HG03439 (cell line): Measurements from ENCODE around the gene G6PC2.
"Not testable (repeated sequence)": the region's sequence is repeated elsewhere in the genome, so short reads cannot be mapped to it uniquely, and the experiment has no call there.

Experiments used
- ATAC-seq: cut with Tn5 transposase; IDR thresholded peaks from one replicate; pipeline ENCODE4 v1.9.1; 2021; ENCODE audit warnings: mild to moderate bottlenecking, moderate library complexity; ENCODE audit not compliant: unreplicated experiment

The G6PC2 gene

DNA sequence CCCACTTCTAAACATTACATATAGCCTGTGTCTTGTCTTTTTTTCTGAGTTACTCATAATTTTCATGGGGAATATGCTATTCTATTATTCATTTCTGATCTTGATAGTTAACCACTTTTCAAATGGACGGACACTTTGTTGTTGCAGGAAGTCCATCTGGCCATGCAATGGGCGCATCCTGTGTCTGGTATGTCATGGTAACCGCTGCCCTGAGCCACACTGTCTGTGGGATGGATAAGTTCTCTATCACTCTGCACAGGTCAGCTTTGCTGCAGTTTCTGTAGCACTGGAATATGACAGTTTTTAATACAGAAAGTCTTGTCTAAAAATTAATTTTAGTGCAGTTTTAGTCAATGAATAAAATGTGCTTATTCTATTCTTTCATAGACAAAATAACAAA lies 3.3 kb downstream of the G6PC2 start:
- no peak for ATAC-seq

DNA sequence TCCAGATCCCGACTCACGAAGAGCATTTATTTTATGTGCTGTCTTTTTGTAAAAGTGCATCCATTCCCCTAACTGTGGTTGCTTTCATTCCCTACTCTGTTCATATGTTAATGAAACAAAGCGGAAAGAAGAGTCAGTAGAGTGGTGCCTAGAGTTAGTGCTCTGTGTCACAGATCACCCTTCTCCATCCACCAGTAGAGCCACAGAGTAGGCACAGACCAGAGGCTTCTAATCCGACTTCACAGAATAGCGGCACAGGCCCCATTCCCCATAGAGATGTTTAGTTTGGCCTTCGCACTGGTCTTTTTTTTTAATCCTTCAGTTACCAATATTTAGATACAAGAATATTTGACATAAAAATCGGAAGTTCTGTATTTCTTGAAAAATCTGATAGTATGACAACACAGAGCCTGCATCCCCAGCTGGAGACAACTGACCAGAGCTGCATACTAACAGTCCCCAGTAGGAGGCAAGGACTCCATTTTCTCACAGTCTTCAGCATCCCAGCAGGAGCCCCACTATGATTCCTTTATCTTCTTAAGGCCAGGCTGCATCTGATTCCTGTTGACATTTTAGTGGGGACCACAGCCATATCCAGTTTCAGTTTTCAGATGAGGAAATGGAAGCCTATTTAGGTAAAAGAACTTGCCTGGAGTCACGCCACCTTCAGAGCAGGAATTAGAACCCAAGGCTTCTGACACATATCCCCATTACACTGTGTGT lies 7.0 kb downstream of the G6PC2 start:
- ATAC-seq, result no peak

DNA sequence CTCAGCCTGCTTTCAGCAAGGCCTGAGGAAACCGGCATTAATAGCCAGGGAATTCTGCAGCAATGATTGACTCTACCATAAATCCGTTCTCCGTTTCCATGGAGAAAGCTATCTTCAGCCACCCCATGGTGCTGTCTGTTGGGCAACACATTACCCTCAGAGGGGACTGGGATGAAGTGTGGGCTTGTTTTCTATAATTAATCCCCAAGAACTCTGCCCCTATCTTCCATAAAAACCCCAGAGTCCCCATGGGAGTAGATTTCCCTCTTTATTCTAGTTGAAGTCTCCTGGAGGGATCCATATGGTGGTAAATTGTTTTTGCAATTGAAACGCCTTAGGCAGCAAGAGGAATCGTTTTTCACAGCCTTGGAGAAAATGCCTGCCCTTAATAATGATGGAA lies 9.2 kb downstream of the G6PC2 start:
- ATAC-seq, result no peak

DNA sequence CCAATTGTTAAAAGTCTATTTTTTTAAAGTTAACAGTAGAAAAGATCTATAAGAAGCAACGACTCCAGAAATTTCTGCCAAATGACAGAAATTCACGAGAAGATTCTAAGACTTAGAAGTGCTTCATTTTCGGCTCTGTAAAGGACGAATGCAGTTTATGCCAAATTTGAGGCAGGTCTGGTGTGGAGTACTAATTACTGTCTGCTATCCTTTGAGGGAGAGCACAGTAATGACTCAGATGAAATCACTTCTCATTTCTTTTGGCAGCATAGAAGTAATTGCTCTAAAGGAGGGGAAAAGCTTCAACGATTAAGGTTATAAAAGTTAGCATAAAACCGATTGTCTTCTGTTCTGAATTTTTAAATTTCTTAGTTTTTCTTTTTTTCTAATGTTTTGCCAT lies 11.4 kb downstream of the G6PC2 start:
- no peak for ATAC-seq

DNA sequence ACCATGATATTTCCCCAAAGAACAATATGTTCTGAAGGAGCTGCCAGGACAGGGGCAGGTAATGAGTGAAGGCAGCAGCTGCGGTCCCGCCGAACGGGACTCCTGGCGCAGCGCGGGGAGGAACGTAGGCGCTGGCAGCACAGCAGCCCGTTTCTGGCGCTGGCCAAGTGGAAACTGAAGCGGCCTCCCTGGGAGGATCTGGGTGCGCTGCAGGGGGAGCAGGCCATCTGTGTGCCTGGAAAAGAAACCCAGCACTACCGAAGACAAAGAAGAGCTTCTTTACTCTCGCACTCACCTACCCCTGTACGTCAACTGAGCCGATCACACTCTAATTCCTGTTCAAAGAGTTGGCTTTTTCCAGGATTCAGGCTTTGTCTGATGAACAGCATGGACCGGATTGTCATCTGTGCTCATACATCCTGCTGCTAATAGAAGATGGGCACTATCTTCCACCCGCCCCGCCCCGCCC lies 11.8 kb downstream of the G6PC2 start:
- no peak for ATAC-seq

DNA sequence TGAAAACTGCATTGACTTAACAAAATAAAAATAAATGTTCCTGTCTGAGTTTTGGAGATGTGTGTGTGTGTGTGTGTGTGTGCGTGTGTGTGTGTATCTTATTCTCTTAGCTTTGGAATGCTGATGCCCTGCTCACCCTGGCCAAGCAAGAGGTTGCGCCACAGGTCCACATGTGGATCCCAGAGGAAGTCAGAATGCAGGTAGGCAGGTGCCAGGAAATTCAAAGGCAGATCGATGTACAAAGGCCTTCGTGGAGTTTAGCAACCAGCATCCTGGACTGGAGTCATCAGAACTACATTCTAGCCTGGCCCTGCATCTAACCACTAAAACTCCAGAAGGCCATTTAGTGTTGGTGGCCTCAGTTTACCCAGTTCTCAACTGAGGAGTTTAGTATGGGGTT lies 12.4 kb downstream of the G6PC2 start:
- no peak for ATAC-seq

DNA sequence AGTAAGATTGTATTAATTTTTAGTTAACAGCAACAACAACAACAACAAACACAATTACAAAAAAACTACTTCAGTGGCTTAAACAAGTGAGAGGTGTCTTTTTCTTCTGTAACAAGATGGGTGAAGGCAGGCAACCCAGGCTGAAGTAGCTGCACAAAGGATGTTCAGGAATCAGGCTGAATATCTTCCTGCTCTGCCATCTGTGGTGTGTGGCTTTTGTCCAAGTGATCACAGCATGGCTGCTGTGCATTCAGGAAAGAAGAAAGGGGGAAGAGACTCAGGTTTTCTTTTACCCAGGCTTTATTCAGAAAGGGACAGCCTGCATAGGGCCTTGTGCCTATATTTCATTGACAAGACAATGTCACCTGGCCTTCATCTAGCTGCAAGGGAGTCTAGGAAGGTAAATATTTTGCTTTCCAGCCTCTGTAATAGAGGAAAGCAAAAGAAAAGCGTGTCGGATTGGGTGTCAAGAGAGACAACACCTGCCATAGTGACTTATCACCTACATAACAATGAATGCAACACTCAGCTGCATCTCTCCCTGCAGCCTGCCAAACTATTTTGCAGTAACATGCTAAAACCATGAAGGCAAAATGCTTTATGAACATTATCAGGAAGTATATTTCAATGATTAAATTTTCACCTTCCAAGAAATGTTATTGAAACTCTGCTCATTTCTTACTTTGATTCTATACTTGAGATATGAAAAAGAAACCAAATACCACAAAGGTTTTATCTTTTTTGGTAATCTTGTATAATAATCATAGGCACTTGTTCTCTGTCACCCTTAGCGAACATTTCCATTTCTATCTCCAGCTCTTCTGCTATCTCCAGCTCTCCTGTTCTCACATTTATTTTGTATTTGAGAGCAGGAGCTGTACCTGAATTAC lies 14.6 kb downstream of the G6PC2 start:
- no peak for ATAC-seq

DNA sequence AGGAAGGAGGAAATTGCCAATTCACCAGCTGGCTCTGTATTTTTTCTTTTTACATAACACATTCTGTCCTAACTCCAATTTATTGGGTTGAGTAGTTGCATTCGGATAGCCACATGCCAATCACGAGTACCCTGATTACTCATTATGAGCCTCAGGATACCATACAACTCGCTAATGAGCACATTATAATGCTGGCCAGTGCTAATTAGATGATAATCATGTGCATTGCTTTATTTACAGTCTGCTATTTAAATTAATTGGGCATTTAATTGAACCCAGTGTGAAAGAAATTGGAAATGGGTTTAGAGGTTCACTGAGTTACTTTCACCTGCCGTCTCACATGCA lies 15.2 kb downstream of the G6PC2 start:
- ATAC-seq, result no peak

DNA sequence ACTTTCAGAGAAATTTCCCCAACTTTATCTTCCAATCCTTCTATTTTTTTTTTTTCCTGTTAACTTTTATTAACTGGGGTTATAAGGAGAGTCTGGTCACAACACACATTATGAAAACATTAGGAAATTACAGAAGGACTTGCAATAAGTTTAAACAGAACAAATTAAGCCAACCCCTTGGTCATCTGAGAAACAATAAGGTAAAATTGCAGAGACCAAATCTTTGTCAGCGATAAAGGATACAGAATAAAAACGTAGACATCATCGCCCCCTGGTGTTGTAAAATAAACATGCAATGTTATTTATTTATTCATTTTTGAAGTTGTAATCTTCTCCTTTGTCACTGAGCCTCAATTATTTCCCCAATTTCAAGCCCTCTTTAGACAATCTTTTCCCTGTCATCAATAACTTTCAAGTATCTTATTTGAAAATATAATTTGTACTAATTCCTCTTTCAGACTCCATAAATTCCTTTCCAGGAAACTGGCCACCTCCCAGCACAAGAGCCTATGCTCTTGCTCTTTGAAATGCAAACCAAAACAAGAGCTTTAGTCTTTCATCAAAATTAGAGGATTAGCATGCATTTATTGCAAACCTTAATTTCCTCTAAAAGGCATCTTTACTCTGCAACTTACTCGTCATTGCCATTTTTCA lies 19.5 kb downstream of the G6PC2 start:
- ATAC-seq, result no peak

DNA sequence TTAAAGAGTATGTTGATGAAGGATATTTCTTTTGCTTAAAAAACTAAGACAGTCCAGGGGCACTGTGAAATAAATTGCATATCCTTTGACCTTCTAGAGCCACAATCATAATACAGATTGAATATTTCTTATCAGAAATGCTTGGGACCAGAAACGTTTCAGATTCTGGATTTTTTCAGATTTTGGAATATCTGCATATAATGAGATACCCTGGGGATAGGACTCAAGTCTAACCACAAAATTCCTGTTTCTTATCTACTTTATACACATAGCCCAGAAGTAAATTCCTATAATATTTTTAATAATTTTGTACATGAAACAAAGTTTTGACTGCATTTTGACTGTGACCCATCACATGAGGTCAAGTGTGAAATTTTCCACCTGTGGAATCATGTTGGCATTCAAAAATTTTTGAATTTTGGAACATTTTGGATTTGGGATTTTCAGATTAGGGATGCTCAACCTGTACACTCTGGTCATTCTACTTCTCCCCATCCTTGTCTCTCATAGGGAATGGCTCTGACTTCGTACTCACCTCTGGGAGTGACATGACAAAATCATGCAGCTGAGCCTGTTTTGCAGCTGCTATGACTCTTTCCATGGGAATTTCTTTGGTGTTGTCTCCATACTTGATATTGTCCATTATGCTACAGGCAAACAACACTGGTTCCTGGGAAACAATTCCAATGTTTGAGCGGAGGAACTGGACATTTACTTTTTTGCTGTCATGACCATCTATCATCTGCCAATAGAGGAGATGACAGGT lies 25.7 kb downstream of the G6PC2 start:
- no peak for ATAC-seq

DNA sequence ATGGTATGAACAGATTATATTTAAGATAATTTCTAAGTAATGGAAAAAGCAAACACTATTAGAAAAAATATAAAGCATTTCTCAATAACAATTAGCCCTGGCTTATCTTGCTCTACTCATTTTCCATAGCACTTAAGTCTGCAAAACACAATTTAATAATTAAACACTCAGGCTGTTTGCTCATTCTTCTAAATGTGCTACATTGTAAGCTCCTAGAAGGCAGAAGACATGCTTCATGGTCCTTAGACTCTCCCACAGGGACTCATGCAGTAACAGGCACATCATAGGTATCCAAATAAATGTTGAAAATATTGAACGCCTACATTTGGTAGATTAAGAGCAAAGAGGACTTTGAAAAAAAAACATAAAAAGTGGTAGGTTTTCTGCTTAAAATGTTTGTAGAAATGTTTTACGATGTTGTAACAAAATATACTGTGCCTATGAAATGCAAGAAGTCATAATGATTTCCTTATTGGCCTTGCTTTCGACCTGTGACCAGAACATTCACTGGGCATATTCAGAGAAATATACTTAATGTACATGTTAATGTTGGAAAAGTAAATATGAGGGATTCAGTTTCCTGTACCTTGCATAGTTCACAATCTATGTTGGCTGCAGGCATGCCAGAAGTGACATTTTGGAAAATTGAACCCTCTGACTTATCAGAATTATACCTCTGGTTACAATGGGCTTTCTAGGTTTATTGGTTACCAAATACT lies 27.2 kb downstream of the G6PC2 start:
- no peak for ATAC-seq

DNA sequence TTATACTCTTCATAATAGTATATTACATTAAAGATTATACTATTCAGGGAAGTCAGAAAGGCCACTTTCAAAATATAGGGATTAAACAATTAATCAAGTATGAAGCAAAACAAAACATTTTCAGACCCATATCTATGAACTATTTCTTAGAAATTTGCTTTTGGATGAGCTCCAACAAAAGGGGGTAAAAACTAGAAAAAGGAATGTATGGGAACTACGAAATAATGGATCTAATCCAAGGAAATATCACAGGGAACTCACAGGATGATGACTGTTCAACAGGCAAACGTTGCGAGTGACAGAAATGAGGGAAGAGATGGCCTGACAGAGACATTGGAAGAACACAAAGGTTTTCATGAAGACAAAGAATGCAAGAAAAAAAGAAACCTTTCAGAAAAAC lies 27.9 kb downstream of the G6PC2 start:
- no peak for ATAC-seq

DNA sequence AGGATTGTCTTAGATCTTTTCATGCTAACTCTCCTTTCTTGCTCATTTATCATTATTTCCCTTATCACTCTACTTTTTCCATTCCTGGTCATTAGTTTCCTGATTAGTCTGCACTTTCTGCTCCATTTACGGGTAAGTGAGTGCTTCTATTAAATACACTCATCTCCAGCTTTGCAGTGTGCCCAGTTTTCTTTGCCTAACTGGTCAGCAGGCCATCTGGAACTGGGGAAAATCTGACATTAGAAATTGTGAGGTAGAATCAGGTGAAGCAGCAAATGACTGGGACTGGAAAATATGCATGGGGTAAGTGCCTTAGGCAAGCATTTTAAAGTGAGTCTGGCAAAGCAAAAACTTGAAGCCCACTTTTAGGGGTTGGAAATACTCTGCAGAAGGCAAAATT lies 29.2 kb downstream of the G6PC2 start:
- no peak for ATAC-seq

DNA sequence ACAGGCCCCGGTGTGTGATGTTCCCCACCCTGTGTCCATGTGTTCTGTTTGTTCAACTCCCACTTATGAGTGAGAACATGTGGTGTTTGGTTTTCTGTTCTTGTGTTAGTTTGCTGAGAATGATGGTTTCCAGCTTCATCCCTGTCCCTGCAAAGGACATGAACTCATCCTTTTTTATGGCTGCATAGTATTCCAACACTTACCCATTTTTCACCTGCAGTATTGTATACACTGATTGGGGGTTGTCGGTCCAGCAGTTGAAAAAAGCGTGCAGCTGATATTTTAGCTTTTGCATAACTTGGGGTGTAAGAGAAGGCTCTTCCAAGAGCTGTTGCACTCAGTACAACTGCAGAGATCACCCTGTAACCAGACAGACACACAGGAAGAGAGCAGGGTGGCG lies 31.1 kb downstream of the G6PC2 start:
- not testable (repeated sequence) for ATAC-seq

DNA sequence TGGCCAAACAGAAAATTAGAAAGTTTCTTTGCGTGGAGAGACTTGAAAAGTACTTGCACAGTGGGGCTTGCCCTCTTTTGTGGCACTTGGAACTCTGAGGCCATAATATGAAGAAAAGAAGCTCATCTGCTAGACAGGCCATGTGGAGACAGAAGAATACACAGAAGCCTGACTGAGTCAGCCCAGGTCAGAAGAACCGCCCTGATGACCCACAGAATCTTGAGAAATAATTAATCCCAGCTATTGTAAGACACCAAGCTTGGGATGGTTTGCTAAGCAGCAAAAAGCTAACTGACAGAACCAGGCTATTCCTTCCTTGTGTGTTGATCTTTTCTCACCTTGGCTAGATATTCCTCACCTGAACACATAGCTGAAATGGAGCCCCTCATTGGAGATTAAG lies 33.7 kb downstream of the G6PC2 start:
- no peak for ATAC-seq

DNA sequence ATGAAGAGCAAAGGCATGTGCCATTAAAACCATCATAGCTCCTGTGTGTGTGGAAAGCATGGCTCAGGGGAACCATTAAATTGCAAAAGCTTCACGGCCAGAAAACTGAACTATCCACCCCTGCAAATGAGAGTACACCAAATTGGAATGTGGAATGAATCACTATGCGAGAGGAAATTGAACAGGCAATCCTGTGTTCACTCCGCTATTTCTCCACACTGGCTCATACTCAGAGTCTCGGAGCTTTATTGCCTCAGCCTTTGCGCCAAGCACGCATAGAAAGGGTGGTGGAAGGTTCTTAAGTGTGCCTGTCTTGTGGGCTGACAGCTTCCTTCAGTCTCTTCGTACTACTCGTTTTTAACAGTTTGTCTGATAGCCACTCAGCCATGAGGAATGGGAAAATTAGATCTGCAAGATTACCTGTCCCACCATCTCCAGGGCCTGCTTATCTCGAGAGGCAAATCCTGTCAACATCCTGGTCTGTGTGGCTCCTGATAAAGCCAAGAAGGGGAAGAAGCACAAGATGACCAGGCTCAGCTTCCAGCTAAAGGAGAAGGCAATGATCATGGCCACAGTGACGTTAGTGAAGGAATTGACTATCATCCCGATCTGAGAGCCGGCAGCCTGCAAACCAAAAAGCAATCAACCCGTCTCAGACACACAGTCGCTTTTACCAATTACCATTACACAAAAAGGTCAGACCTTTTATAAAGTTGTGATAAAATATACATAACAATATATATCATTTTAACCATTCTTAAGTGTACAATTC lies 34.9 kb downstream of the G6PC2 start:
- ATAC-seq, result no peak

DNA sequence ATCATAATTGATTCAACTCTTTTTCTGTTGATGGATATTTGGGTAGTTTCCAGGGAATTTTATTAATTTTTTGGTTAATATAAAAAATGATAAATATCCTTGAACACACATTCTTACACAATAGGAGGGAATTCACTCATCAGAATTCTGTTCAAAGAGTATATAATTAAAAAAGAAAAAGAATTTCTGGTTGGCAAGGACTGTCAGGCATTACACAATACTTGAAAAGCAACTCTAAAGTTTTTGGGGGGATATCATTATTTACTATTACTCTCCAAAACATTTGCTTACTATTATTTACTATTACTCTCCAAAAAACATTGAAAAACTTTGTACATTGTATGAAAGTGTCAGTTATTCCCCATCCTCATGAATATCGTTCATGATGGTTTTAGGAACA lies 38.0 kb downstream of the G6PC2 start:
- no peak for ATAC-seq

DNA sequence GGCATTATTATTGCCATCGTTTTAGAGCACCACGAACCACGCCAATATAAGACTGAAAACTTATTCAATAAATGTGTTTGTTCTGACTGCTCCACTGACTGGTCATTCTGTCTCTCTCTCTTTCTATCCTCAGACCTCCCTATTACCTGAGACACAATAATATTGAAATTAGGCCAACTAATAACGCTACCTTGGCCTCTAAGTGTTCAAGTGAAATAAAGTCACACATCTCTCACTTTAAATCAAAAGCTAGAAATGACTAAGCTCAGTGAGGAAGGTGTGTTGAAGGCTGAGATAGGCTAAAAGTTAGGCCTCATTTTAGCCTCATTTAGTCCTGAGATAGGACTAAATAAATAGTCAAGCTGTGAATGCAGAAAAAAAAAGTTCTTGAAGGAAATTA lies 38.8 kb downstream of the G6PC2 start:
- ATAC-seq, result peak; percentile 88

DNA sequence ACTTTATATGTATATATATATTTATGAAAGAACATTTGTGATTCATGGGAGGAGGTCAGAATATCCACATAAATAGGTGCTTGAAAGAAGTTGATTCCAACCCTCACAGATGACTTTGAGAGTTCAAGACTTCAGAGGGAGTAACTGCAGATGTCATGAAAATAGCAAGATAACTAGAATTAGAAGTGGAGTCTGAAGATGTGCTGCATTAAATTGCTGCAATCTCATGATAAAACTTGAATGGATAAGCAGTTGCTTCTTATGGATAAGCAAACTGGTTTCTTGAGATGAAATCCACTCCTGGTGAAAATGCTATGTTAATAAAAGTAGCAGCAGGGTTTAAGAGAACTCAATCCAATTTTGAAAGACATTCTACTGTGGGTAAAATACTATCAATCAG lies 40.2 kb downstream of the G6PC2 start:
- no peak for ATAC-seq

DNA sequence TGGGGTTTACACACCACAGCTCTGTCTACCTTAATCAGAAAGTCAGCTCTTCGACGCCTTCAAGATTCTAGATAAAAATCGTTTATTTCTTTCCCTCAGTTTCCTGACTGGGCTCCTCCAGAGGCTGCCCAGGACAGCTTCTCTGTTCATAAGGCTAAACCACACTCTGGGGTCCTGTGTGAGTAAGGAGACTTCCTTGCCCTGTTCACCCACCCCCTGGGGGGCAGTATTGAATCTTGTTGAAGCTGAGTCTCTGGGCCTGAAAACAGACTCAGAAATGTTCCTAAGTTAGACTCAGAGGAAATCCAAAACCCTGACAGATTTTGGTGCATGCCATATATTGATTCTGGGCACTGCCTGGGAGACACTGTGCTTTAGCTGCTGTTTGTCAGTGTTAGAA lies 43.0 kb downstream of the G6PC2 start:
- ATAC-seq, result no peak
